HG03469 (cell line): ENCODE results near the gene PODNL1.

Experiments
- ATAC-seq: cut with Tn5 transposase; IDR thresholded peaks from one replicate; pipeline ENCODE4 v1.9.1; 2021; ENCODE audit warnings: mild to moderate bottlenecking, moderate library complexity, moderate number of reproducible peaks; ENCODE audit not compliant: unreplicated experiment

Gene PODNL1

DNA sequence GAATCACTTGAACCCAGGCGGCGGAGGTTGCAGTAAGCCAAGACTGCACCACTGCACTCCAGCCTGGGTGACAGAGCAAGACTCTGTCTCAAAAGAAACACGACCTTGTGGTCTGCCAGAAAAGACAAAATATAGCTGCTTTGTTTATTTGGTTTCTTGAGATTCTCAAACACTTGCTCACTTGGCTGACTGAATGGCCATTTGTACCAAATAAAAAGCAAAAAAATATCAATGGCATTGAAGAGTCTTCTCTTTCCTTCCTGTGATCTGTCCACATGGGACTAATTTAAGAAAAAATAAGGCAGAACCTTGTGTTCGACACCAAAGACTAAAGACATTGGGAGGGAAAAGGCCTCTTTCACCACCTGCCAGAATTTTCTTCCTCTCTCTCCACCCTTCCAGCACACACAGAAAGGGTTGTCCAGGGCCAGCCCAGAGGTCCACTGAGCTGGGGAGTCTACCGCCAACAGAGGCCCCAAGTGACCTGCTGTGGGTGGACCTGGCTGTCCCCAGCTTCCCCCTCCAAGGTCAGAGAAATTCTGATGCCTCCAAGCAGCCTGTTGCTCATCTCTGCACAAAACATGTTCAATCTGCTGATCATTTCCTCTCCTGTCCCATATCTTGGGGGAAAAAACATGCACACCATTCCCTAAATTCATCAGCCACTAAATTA is 38.2 kb downstream of the PODNL1 start:
- no peak for ATAC-seq

DNA sequence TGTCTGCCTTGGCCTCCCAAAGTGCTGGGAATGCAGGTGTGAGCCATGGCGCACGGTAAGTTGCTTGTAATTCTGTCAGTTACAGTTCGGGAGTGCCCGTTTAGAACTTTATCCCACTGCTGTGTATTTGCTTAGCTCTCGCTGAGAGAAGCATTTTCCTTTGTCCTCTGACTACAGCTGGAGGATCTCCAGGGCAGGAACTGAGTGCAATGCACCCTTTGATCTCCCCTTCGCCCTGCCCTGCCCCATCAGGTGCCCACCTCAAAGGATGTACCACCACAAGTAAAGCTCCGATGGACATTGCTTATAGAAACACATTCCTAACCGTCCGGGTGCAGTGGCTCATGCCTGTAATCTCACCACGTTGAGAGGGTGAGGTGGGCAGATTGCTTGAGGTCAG is 38.8 kb downstream of the PODNL1 start:
- ATAC-seq, result no peak

DNA sequence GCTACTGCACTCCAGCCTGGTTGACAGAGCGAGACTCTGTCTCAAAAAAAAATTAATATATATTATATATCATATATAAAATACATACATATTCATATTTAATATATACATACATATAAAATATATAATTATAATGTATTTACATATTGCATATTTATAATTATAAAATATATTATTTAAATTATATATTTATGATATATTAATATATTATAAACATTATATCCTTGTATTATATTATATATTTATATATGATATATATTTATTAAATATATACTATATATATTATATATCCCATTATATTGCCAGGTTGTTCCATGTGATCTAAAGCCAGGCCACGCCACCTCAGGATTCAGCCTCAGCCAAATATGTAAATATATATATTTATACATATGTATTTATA is 42.0 kb downstream of the PODNL1 start:
- ATAC-seq, result no peak

DNA sequence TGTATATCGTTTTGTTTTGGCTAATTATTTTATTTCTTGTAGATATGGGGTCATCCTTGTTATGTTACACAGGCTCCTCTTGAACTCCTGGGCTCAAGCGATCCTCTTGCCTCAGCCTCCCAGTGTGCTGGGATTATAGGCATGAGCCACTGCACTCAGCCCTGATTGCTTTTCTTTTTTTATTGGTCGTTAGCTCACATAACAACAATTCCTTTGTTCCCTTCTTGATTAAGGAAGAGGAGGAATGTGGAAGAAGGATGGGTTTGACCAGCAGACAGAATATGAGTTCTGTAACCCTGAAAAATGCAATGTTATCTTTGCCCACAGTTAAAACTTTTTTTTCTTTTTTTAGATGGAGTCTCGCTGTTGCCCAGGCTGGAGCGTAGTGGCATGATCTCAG is 43.7 kb downstream of the PODNL1 start:
- ATAC-seq, result no peak

- ATAC-seq, result no peak
These were observed 45.3 kb downstream of the PODNL1 start for GRCh38 chr19:13892870-13893269.

DNA sequence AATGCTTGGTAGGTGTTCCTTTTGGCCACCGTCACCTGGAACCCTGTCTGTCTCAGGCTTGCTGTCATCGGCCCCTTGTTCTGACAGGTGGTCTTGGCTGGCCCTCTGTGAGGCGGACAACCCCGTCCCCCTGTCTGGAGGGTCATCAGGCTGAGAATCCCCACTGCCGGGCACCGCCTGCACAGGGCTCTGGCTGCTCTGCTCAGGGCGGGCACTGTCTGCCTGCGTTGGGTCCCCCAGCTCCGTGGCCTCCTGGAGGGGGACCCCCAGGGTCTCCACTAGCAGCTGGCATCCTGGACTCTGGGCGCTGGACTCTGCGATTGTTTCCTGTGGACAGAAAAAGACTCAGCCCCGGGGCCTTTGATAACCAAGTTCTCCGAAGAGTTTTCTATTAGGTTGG is 48.1 kb downstream of the PODNL1 start:
- ATAC-seq, result no peak

GRCh38 chr19:13888281-13888680 is 49.9 kb downstream of the PODNL1 start:
- ATAC-seq, result no peak

DNA sequence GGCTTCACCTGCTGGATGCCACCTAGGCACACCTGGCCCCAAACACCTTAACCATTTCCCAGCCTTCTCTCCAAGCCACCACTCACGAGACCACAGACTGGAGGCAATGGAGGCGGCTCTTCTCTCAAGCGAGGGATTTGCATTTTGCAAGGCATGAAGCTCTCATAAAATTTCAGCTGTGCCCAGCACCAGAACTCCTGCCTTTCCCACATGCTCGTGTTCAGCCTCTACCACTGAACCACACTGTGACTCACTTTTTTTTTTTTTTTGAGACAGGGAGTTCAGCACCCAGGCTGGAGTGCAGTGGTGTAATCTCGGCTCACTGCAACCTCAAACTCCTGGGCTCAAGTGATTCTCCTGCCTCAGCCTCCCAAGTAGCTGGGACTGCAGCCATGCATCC is 50.7 kb downstream of the PODNL1 start:
- ATAC-seq, result no peak

DNA sequence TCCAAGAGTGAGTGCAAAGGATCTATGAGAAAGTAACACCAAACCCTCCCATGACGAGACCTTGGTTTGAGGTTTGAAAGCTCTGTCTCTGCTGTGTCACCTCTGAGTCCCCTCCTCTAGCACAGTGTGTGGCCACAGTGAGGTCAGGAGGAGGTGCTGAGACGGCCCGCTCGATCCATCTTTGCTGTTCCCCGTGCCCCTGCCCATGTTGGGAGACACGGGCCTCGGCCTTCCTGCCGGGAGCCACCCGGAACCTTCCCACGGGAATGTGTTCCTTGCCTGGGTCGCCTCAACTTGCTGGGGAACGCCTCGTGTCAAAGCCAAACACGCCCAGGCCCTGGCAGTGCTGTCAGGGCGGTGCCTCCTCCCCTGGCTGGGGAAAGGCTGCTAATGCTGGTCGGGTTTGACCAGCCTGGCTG is 51.2 kb downstream of the PODNL1 start:
- ATAC-seq, result no peak

DNA sequence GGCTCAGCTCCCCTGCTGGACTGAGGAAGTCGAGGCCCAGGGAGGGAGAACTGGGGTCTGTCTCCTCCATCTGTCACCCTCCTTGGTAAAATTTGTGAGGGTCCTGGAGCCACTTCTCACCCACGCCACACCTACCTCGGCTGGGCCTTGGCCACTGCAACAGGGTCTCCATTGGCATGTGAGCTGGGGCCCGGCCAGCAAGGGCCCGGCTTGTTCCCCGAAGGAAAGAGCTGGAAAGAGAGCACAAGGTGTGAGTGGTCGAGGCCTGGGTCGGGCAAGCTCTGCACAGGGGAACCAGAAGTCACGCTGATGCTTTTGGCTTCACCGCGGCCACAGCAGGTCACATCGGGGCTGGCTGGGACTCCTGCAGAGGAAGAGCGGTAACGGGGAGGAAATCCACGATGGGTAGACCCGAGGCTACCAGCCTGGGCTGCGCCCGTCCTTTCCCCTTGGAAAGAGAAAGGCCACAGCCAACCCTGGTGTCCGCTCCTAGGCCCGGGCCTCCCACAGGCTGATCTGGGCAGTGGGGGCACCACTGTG is 52.3 kb downstream of the PODNL1 start:
- no peak for ATAC-seq

DNA sequence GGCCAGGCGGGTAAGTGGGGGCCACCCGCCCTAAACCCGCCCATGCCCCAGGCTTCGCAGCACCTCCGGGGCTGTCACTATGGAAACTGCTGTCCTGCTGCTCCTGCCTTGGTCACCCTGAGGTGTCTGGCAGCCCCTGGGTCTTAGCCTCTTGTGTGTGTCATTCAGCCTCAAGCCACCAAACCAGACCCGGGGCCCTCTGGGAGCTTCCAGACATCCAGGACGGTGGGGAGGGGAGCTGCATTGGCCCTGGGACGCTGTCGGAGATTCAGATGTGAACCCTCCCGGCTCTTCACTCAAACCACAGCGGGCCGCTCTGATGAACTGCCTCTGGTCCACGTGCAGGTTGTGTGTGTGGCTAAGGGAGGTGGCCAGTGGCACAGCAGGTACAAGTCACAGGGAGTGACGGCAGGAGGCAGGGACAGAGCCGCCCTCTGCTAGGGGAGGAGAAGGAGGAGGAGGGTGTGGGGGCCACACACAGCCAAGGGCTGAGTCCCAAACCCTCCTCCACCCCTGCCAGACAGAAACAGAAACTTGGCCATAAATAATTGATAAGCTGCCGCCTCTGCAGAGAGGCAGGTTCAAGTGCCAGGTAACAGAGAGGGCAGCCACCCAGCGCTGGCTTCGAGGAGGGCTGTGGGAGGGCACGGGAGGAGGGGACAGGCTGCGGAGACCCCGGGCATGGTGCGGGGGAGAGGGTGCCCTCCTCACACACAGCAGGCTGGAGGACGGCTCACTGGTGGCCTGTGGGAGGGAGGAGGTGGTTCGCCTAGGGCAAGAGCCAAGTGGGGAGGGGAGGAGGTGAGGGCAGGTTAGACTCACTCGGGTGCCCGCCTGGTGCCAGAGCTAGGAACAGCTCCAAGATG is 53.3 kb downstream of the PODNL1 start:
- ATAC-seq, result no peak

GRCh38 chr19:13883516-13884064 is 54.6 kb downstream of the PODNL1 start:
- no peak for ATAC-seq

- ATAC-seq, result no peak
These were observed 55.4 kb downstream of the PODNL1 start for GRCh38 chr19:13882836-13883235.

DNA sequence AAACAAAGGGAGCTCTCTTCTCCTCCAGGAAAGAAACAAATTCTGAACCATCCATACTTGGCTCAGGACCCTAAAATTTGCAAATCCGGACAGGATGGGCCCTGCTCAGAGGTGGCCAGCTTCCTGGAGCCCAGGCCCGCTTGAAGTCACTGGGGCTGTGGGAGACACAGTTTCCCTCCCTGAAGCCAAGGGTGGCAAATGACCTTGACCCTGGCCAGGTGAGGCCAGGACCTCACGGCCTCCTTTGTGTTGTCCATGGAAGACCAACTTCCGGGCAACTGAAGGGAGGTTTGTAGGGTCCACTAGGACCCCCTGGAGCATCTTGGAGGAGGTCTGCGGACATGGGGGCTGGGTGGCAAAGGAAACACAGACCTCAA is 55.8 kb downstream of the PODNL1 start:
- ATAC-seq, result no peak

GRCh38 chr19:13881692-13882418 is 56.4 kb downstream of the PODNL1 start:
- no peak for ATAC-seq

GRCh38 chr19:13881251-13881691 is 56.9 kb downstream of the PODNL1 start:
- no peak for ATAC-seq
